Stimulated activated naive CD8-positive, alpha-beta T cell treated with anti-CD3 and anti-CD28 coated beads, Interleukin-15, amount 100 ng/mL, for 72 hours (primary cell): ENCODE measurements around the gene CHODL.
A peak's percentile ranks its signal among the peaks of the same experiment; 100 is the strongest.

Experiments used
- ATAC-seq: fragments of 150-1000 bp; cut with Tn5 transposase; 2 replicates; pipeline ENCODE4 v1.10.0; 2021; ENCODE audit warnings: mild to moderate bottlenecking, moderate library complexity
- DNase-seq, 2 donors: peaks; one replicate each; pipeline ENCODE4 v3.0.0; 2021 to 2022
- H3K27ac Mint-ChIP-seq, 2 donors: one replicate each; pipeline ENCODE4 v1.8.0; 2022; ENCODE audit warnings: mild to moderate bottlenecking in 2 of 2, mixed read lengths in 2 of 2, moderate library complexity in 2 of 2
- H3K27me3 Mint-ChIP-seq: one replicate; pipeline ENCODE4 v1.8.0; 2022; ENCODE audit warnings: mixed read lengths
- H3K4me1 Mint-ChIP-seq: one replicate; pipeline ENCODE4 v1.8.0; 2022; ENCODE audit warnings: mild to moderate bottlenecking, mixed read lengths
- H3K4me3 Mint-ChIP-seq, 2 donors: one replicate each; pipeline ENCODE4 v1.8.0; 2022; ENCODE audit warnings: mild to moderate bottlenecking in 2 of 2, mixed read lengths in 2 of 2, moderate library complexity in 1 of 2
- H3K9me3 Mint-ChIP-seq, 2 donors: one replicate each; pipeline ENCODE4 v1.8.0; 2022; ENCODE audit warnings: mixed read lengths in 2 of 2

Gene CHODL, protein sequence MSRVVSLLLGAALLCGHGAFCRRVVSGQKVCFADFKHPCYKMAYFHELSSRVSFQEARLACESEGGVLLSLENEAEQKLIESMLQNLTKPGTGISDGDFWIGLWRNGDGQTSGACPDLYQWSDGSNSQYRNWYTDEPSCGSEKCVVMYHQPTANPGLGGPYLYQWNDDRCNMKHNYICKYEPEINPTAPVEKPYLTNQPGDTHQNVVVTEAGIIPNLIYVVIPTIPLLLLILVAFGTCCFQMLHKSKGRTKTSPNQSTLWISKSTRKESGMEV

DNA sequence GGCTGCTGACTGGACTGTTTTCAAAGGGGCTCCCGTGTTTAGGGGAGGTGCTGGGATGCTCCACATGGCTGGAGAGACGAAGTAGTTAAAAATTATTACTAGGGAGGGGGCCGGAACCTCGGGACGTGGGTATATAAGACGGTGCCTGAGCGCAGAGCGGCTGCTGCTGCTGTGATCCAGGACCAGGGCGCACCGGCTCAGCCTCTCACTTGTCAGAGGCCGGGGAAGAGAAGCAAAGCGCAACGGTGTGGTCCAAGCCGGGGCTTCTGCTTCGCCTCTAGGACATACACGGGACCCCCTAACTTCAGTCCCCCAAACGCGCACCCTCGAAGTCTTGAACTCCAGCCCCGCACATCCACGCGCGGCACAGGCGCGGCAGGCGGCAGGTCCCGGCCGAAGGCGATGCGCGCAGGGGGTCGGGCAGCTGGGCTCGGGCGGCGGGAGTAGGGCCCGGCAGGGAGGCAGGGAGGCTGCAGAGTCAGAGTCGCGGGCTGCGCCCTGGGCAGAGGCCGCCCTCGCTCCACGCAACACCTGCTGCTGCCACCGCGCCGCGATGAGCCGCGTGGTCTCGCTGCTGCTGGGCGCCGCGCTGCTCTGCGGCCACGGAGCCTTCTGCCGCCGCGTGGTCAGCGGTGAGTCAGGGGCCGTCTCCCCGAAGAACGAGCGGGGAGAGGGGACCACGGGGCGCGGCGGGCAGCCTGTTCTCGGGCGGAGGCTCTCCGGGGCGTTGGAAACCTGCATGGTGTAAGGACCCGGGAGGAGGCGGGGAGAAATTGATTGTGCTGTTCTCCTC is at the start of gene CHODL:
CHODL (plus strand) TSS at position 163 of the 793 bp plus-strand sequence; CDS start at position 554, 391 bp downstream.
- no peaks in the 10 kb centered on the region for H3K9me3 Mint-ChIP-seq
- H3K4me1 Mint-ChIP-seq = peaks cover 6% of the 10 kb centered on the region
- peak within 1 kb of the TSS in 1 of 2 donors; percentile 31 for H3K4me3 Mint-ChIP-seq
- no peak within 1 kb of the TSS for H3K27ac Mint-ChIP-seq
- peaks cover 26% of the 10 kb centered on the region for H3K27me3 Mint-ChIP-seq
- DNase-seq (no peak), ATAC-seq (peak; percentile 26)

DNA sequence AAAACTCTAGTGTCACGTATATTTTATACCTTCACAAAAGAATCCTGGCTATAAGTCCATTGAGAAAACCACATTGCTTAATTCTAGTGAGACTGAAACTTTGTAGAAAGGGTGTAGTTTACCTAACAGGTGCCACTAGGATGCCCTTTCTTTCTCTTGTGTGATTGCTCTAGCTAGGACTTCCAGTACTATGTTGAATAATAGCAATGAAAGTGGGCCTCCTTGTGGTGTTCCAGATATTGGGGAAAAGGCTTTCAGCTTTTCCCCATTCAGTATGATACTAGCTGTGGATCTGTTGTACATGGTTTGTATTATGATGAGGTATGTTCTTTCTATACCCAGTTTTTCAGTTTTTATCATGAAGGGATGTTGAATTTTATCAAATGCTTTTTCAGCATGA is 39.7 kb upstream of the CHODL start:
- DNase-seq (no peak), ATAC-seq (no peak)
- Mint-ChIP-seq H3K27ac (no peak overlapping the region), H3K4me3 (no peak overlapping the region), H3K9me3 (peaks cover 12 to 13% of the 10 kb centered on the region in 2 donors), H3K4me1 (no peaks in the 10 kb centered on the region), H3K27me3 (no peaks in the 10 kb centered on the region)

DNA sequence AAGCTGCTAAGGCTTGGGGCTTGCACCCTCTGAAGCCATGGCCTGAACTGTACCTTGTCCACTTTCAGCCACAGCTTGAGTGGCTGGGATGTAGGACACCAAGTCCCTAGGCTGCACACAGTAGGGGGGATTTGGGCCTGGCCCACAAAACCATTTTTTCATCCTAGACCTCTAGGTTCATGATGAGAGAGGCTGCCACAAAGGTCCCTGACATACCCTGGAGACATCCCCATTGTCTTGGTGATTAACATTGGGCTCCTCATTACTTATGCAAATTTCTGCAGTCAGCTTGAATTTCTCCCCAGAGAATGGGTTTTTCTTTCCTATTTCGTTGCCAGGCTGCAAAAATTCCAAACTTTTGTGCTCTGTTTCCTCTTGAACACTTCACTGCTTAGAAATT is 26.3 kb upstream of the CHODL start:
- no peaks in the 10 kb centered on the region for H3K27me3 Mint-ChIP-seq
- H3K4me1 Mint-ChIP-seq = no peaks in the 10 kb centered on the region
- no peak overlapping the region for H3K4me3 Mint-ChIP-seq
- ATAC-seq (no peak), DNase-seq (no peak)
- no peak overlapping the region for H3K27ac Mint-ChIP-seq
- peaks cover 30 to 48% of the 10 kb centered on the region in 2 donors for H3K9me3 Mint-ChIP-seq

DNA sequence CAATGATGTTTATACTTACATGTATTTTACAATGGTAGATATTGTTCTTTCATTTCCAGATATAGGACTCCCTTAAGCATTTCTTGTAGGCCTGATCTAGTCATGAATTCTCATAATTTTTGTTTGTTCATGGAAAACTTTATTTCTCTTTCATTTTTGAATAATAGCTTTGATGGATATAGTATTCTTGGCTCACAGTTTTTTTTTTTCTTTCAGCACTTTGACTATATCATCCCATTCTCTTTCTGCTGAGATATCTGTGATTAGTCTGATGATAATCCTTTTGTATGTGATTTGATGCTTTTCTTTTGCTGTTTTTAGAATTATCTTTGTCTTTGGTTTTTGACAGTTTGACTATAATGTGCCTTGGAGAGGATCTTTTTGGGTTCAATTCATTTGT is 24.1 kb upstream of the CHODL start:
- no peak for DNase-seq
- Mint-ChIP-seq H3K27ac (no peak overlapping the region), H3K27me3 (no peaks in the 10 kb centered on the region), H3K9me3 (peaks cover 30 to 48% of the 10 kb centered on the region in 2 donors), H3K4me1 (no peaks in the 10 kb centered on the region), H3K4me3 (no peak overlapping the region)
- no peak for ATAC-seq

DNA sequence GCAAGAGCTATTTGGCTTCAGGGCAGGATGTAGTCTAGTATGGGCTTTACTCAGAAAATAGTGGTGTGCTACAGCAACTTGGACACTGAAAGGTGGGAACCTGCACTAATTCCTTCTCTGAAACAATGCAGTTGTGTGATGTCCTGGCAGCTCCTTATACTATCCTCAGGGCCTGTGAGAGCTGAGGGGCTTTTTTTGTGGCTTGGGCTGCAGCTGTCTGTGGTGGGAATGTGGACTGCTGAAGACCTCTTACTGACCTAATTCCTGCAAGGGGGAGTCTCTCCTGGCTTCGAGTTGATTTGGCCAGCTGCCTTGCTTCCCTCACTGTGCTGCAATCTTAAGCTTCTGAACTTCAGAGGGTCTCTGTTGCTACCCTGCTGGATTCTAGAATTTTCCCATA is 22.3 kb upstream of the CHODL start:
- H3K4me1 Mint-ChIP-seq = no peaks in the 10 kb centered on the region
- peaks cover 25 to 39% of the 10 kb centered on the region in 2 donors for H3K9me3 Mint-ChIP-seq
- H3K27me3 Mint-ChIP-seq = no peaks in the 10 kb centered on the region
- no peak for ATAC-seq
- no peak for DNase-seq
- H3K4me3 Mint-ChIP-seq = no peak overlapping the region
- H3K27ac Mint-ChIP-seq = no peak overlapping the region

DNA sequence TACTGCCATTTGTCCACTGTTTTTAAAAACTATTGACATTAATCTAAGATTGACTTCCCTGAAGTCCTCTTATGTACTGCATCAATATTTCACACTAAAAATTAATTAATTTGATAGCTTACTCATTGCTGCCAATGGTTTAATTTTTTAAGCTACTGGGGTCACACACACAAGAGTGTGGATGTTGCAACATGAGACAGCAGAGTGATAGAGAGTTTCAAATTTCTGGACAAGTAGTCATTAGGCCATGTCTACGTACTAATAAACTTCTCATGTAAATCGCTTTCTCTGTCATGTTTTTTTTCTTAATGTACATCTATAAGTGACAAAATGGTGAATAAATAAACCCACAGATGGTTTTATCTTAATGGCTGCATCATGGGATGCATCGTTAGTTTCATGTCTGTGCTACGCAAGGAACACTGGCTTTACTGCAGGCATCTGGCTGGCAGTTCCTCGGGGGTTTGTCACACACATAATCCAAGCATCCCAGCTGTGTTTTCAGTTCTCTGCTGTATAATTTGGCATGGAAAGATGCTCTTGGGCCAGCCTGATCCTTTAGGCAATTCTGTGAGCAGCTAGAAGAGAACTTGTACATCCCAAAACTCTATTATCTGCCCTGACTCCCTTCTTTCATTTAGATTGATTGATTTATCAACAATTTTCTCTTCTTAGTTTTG is 16.4 kb upstream of the CHODL start:
- DNase-seq = no peak
- Mint-ChIP-seq H3K4me3 (no peak overlapping the region), H3K9me3 (no peaks in the 10 kb centered on the region), H3K27ac (no peak overlapping the region), H3K4me1 (no peaks in the 10 kb centered on the region), H3K27me3 (no peaks in the 10 kb centered on the region)
- ATAC-seq = no peak

DNA sequence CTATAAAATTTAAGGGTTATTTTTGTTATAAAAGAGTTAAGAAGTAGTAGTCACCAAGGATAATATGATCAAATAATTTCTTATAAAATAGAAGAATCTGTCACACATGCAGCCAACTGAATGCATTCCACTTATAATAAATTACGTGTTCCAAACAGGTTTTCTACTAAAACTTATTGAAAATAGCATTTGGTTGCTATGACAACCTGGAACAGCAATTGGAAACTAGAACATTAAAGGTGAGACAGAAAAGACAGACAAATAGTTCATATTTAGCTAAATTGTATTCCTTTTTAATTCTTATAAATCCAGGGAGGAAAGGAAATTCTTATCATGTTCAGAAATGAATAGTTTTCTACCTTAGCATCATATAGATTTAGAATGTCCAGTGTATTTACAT is 9.1 kb upstream of the CHODL start:
- Mint-ChIP-seq H3K4me3 (no peak overlapping the region), H3K4me1 (no peaks in the 10 kb centered on the region), H3K27me3 (peaks cover 7% of the 10 kb centered on the region), H3K27ac (no peak overlapping the region), H3K9me3 (peaks cover 0 to 7% of the 10 kb centered on the region in 2 donors)
- ATAC-seq = no peak
- DNase-seq = no peak

DNA sequence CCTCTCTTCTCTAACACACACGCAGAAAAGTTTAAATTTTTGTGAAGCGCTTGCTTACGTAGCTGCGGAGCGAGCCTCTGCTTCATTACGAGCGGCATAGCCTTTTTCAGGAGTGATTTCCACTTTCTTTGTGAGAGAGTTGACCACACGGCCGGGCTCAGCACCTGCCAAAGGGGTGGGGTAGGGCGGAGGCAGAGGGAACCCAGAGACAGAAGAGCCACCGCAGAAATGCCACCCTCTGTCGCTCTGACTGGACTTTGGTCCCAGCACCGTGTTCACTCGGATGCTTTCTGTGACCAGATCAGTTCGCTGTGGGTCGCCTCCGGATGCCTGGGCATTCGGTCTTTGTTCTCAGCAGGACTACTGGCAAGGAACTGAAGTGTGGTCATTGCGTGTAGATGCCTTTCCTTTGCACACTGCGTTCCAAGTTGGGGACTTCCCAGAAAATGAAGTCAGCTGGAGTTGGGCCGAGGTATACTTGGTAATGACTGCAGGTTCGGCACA is 883 bp downstream of the CHODL start:
- Mint-ChIP-seq H3K27ac (no peak overlapping the region), H3K4me1 (peaks cover 6% of the 10 kb centered on the region), H3K4me3 (no peak overlapping the region), H3K27me3 (peaks cover 26% of the 10 kb centered on the region), H3K9me3 (no peaks in the 10 kb centered on the region)
- ATAC-seq (no peak), DNase-seq (no peak)

DNA sequence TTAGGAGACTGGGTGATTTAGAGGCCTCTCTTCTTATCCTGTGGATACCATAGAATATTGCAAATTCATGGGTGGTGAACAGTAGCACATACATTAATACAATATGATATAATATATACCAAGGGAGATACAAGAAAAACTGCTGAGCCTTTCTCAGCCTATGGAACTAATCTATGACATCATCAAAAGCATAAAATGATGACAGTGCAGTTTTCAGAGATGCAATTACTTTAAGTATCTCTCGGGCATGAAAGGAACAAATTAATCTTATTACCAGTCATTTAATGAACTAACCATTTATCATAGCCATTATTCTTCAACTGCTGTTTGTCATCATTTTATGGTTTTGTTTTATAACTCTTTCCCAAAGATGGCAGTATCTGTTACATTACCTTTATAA is 3.5 kb downstream of the CHODL start:
- ATAC-seq (no peak), DNase-seq (no peak)
- Mint-ChIP-seq H3K9me3 (no peaks in the 10 kb centered on the region), H3K27ac (no peak overlapping the region), H3K4me3 (no peak overlapping the region), H3K27me3 (peaks cover 26% of the 10 kb centered on the region), H3K4me1 (peaks cover 6% of the 10 kb centered on the region)

DNA sequence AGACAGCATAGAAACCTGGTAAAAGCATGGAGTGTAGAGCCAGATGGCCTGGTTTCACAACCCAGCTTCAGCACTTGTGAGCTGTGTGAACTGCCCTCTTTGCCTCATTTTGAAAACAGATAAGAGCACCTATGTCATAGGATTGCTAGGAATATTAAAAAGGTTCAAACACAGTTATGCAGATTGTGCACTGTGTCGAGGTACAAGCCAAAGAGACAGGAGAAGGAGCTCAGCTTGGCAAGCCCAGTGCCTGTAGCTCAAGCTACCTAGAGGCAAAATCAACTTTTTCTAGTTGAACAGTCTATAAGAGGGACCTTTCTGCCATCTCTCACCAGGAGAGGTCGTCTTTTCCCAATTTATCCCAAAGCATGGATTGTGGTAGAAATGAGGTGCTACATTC is 5.0 kb downstream of the CHODL start:
- Mint-ChIP-seq H3K4me1 (peaks cover 1% of the 10 kb centered on the region), H3K9me3 (no peaks in the 10 kb centered on the region), H3K27ac (no peak overlapping the region), H3K27me3 (peaks cover 17% of the 10 kb centered on the region), H3K4me3 (no peak overlapping the region)
- DNase-seq = no peak
- no peak for ATAC-seq

DNA sequence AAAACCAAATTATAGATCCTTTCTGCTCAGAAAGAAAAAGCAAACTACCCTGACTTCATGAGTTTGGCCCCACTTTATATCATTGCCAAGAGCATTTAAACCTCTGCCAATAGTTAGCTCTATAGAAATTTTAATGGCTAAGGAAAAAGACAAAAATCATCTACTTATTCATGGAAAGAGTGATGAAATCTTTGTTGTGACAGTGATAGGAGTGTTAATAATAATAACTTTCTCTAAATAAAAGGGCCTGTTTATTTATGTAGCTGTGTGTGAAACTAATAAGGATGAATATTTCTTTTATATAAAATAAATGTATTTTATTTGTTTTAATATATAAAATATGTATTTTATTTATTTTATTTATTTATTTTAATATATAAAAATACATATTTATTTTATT is 6.4 kb downstream of the CHODL start:
- Mint-ChIP-seq H3K27ac (no peak overlapping the region), H3K4me1 (no peaks in the 10 kb centered on the region), H3K27me3 (peaks cover 3% of the 10 kb centered on the region), H3K9me3 (no peaks in the 10 kb centered on the region), H3K4me3 (no peak overlapping the region)
- DNase-seq (no peak), ATAC-seq (no peak)

DNA sequence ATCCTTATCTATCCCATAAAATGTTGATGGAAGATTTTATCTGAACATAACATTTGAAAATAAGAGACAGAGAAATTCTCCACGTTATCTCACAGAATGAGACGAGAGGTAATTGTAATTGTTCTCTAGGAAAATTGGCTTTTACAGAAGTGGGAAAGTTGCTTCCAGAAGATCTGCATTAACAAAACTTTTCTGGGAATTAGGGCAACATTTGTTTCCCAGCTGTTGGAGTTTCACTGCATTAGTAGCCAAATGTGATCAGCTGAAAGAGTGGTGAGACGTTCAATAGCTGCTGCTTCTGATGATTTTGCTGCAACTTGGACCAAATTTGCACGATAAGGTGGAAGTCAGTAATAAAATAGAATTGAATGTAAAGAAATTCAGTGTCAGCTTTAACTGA is 7.6 kb downstream of the CHODL start:
- no peak for DNase-seq
- no peaks in the 10 kb centered on the region for H3K27me3 Mint-ChIP-seq
- no peak for ATAC-seq
- no peak overlapping the region for H3K27ac Mint-ChIP-seq
- H3K4me3 Mint-ChIP-seq = no peak overlapping the region
- no peaks in the 10 kb centered on the region for H3K9me3 Mint-ChIP-seq
- H3K4me1 Mint-ChIP-seq = no peaks in the 10 kb centered on the region

DNA sequence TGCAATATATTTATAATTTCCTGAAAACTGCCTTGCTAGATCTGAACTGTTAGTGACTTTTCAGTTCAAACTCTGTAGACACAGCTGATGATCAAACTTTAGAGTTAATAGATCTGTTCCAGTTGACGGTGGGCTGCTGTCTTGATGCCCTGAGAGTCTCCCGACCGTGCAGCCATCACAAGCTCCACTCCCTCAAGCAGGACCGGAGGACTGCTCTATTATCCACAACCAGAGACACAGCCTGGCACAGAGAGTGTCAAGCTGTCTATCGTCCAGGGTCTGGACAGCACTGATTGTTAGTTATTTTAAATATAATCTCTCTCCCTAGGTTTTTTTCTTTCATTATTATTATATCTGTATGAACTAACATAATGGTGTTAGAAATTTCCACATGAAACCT is 8.0 kb downstream of the CHODL start:
- no peaks in the 10 kb centered on the region for H3K9me3 Mint-ChIP-seq
- no peak for DNase-seq
- no peak for ATAC-seq

DNA sequence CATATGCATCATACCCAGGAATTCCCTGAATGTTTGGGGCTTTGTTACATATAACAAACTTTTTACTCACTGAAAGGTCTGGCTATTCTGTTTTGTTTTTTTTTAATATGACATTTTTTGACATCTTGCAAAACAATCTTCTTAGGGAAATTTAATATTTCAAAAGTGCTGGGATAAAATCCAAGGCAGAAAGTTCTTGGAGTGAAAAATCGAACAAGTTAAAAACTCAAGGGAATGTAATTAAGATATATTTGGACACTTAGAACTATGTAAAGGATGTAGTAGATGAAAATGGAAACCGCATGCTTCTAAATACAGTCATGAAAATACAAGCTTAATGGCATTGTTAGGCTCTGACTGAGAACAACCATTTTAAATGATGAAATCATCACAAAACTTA is 8.6 kb downstream of the CHODL start:
- H3K4me3 Mint-ChIP-seq = no peak overlapping the region

More for the DNA sequence above, 8.0 kb downstream of the CHODL start:
- no peaks in the 10 kb centered on the region for H3K4me1 Mint-ChIP-seq
- H3K27me3 Mint-ChIP-seq = no peaks in the 10 kb centered on the region
- no peak overlapping the region for H3K27ac Mint-ChIP-seq
- H3K4me3 Mint-ChIP-seq = no peak overlapping the region

DNA sequence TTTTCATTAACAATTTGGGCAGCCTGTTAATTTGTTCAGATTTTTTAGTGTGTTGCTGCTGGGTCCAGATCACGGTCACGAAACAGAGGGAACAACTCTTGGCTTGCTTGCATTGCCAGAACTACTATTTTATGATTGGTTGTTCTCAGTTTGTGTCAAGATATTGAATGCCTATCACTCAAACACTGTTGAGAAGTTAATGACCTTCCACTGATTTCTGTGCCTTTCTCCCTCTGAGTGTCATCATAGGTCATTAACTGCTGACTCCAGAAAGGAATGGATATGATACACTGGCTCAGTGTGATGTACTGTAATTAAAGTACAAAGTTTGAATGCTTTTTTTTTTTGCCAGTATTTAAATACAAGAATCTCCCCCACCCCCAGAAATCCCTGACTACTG is 9.2 kb downstream of the CHODL start:
- peak overlapping the region in 1 of 2 donors; percentile 6 for H3K27ac Mint-ChIP-seq
- no peaks in the 10 kb centered on the region for H3K4me1 Mint-ChIP-seq
- H3K27me3 Mint-ChIP-seq = no peaks in the 10 kb centered on the region
- no peak for ATAC-seq
- H3K4me3 Mint-ChIP-seq = no peak overlapping the region
- no peak for DNase-seq
- no peaks in the 10 kb centered on the region for H3K9me3 Mint-ChIP-seq

More for the DNA sequence above, 8.6 kb downstream of the CHODL start:
- Mint-ChIP-seq H3K9me3 (no peaks in the 10 kb centered on the region), H3K27ac (no peak overlapping the region), H3K4me1 (no peaks in the 10 kb centered on the region), H3K27me3 (no peaks in the 10 kb centered on the region)
- ATAC-seq = no peak
- DNase-seq = no peak

DNA sequence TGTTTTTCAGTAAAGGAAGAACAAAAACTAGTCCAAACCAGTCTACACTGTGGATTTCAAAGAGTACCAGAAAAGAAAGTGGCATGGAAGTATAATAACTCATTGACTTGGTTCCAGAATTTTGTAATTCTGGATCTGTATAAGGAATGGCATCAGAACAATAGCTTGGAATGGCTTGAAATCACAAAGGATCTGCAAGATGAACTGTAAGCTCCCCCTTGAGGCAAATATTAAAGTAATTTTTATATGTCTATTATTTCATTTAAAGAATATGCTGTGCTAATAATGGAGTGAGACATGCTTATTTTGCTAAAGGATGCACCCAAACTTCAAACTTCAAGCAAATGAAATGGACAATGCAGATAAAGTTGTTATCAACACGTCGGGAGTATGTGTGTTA is 21.3 kb downstream of the CHODL start:
- no peaks in the 10 kb centered on the region for H3K4me1 Mint-ChIP-seq
- H3K9me3 Mint-ChIP-seq = peaks cover 0 to 8% of the 10 kb centered on the region in 2 donors
- H3K4me3 Mint-ChIP-seq = no peak overlapping the region
- ATAC-seq = no peak
- no peak for DNase-seq
- no peak overlapping the region for H3K27ac Mint-ChIP-seq
- no peaks in the 10 kb centered on the region for H3K27me3 Mint-ChIP-seq
